HEK293 (cell line): Measurements from ENCODE around the gene MIF4GD.

ENCODE experiments used
- CTCF ChIA-PET: fragments of 350-600 bp; formaldehyde crosslinking; extraction: SDS; loops from one replicate; lab custom pipeline; 2021; ENCODE audit warnings: antibody characterized with exemption; lab: Yijun Ruan, JAX
- POLR2A ChIA-PET: fragments of 300-600 bp; formaldehyde crosslinking; extraction: SDS; loops from one replicate; lab custom pipeline; 2020; ENCODE audit warnings: antibody characterized with exemption, inconsistent platforms; lab: Yijun Ruan, JAX
- H3K27ac ChIP-seq: fragments of 200-500 bp; sonication (Bioruptor generic); 2 replicates; pipeline ENCODE4 v1.5.1; 2014; ENCODE audit warnings: low read depth, low read length, control low read depth, inconsistent platforms; ENCODE audit errors: extremely low read depth
- H3K36me3 ChIP-seq, 2 experiments: fragments of 200-500 bp in 1 of 2; sonication (Bioruptor generic) in 1 of 2; 1 replicate in 1 of 2; 2 replicates in 1 of 2; pipeline ENCODE4 v1.5.1; 2014 to 2017; ENCODE audit warnings: inconsistent platforms in 2 of 2, low read length in 2 of 2; ENCODE audit not compliant: control insufficient read depth in 2 of 2, insufficient read depth in 1 of 2
- H3K4me1 ChIP-seq: fragments of 200-500 bp; sonication (Bioruptor generic); 2 replicates; pipeline ENCODE4 v1.5.1; 2014; ENCODE audit warnings: mild to moderate bottlenecking, low read length, inconsistent platforms; ENCODE audit not compliant: control insufficient read depth, insufficient read depth
- H3K4me3 ChIP-seq: 2 replicates; pipeline ENCODE4 v1.5.1; 2011; ENCODE audit warnings: low read depth, mild to moderate bottlenecking, control low read depth, low read length, moderate library complexity
- H3K9me3 ChIP-seq: fragments of 200-500 bp; sonication (Bioruptor generic); 2 replicates; pipeline ENCODE4 v1.5.1; 2014; ENCODE audit warnings: low read depth, low read length, inconsistent platforms; ENCODE audit not compliant: control insufficient read depth, insufficient read depth
- HOXD13 ChIP-seq: sonication (generic); formaldehyde crosslinking; IDR thresholded peaks from 2 replicates; pipeline ENCODE4 v1.8.0; 2022; ENCODE audit warnings: missing genetic modification reagents, borderline replicate concordance
- OVOL3 ChIP-seq: fragments of 450-650 bp; formaldehyde crosslinking; IDR thresholded peaks from 2 replicates; pipeline ENCODE4 v1.5.1; 2016; ENCODE audit warnings: missing biosample characterization, missing genetic modification characterization
- ZBTB8A ChIP-seq: fragments of 450-650 bp; formaldehyde crosslinking; IDR thresholded peaks from 2 replicates; pipeline ENCODE4 v1.5.1; 2016; ENCODE audit warnings: missing biosample characterization, missing genetic modification characterization
- ZFP3 ChIP-seq: fragments of 450-650 bp; formaldehyde crosslinking; IDR thresholded peaks from 2 replicates; pipeline ENCODE4 v1.5.1; 2016; ENCODE audit warnings: low read depth, missing biosample characterization, missing genetic modification characterization
- ZNF121 ChIP-seq: fragments of 450-650 bp; formaldehyde crosslinking; IDR thresholded peaks from 2 replicates; pipeline ENCODE4 v1.5.1; 2016; ENCODE audit warnings: missing biosample characterization, missing genetic modification characterization
- ZNF140 ChIP-seq: fragments of 450-650 bp; formaldehyde crosslinking; IDR thresholded peaks from 2 replicates; pipeline ENCODE4 v1.5.1; 2016; ENCODE audit warnings: missing biosample characterization, missing genetic modification characterization
- ZNF146 ChIP-seq: fragments of 450-650 bp; formaldehyde crosslinking; IDR thresholded peaks from 2 replicates; pipeline ENCODE4 v1.5.1; 2016; ENCODE audit warnings: missing biosample characterization, missing genetic modification characterization
- ZNF157 ChIP-seq: fragments of 450-650 bp; formaldehyde crosslinking; IDR thresholded peaks from 2 replicates; pipeline ENCODE4 v1.5.1; 2016; ENCODE audit warnings: missing biosample characterization, missing genetic modification characterization
- ZNF202 ChIP-seq: fragments of 450-650 bp; formaldehyde crosslinking; IDR thresholded peaks from 2 replicates; pipeline ENCODE4 v1.5.1; 2016; ENCODE audit warnings: missing biosample characterization, missing genetic modification characterization, borderline replicate concordance
- ZNF548 ChIP-seq: fragments of 450-650 bp; formaldehyde crosslinking; IDR thresholded peaks from 2 replicates; pipeline ENCODE4 v1.5.1; 2016; ENCODE audit warnings: missing biosample characterization, missing genetic modification characterization
- ZNF768 ChIP-seq: fragments of 450-650 bp; formaldehyde crosslinking; IDR thresholded peaks from 2 replicates; pipeline ENCODE4 v1.5.1; 2018; ENCODE audit warnings: missing biosample characterization, mild to moderate bottlenecking, missing genetic modification characterization
- TF ChIP-seq, protein P1 (sequence below): fragments of 450-650 bp; formaldehyde crosslinking; IDR thresholded peaks from 2 replicates; pipeline ENCODE4 v1.5.1; 2016; ENCODE audit warnings: missing biosample characterization, missing genetic modification characterization
- TF ChIP-seq, protein P2 (sequence below): fragments of 450-650 bp; formaldehyde crosslinking; IDR thresholded peaks from 2 replicates; pipeline ENCODE4 v1.5.1; 2016; ENCODE audit warnings: missing biosample characterization, missing genetic modification characterization, low read depth
- TF ChIP-seq, protein P3 (sequence below): fragments of 450-650 bp; formaldehyde crosslinking; IDR thresholded peaks from 2 replicates; pipeline ENCODE4 v1.5.1; 2016; ENCODE audit warnings: missing biosample characterization, missing genetic modification characterization

Gene MIF4GD

DNA sequence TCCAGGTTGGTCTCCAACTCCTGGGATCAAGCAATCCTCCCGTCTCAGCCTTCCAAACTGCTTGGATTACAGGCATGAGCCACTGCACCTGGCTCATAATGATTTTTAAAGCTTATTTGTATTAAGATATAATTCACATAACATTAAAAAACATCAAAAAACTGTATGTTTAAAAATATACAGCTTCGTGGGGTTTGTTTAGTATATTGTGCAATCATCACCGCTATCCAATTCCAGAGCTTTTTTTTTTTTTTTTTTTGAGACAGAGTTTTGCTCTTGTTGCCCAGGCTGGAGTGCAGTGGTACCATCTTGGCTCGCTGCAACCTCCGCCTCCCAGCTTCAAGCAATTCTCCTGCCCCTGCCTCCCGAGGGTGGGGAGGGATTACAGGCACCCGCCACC lies 29.2 kb upstream of the MIF4GD start:
- TF ChIP-seq ZNF157 (no peak), ZNF140 (tag by site-specific recombination) (no peak), ZNF202 (tag by site-specific recombination) (no peak), ZNF146 (no peak), ZBTB8A (tag by site-specific recombination) (no peak), OVOL3 (tag by site-specific recombination) (no peak), HOXD13 (CRISPR knock-in tag) (no peak), ZFP3 (no peak), ZNF768 (no peak)
- TF ChIP-seq, protein P1, sequence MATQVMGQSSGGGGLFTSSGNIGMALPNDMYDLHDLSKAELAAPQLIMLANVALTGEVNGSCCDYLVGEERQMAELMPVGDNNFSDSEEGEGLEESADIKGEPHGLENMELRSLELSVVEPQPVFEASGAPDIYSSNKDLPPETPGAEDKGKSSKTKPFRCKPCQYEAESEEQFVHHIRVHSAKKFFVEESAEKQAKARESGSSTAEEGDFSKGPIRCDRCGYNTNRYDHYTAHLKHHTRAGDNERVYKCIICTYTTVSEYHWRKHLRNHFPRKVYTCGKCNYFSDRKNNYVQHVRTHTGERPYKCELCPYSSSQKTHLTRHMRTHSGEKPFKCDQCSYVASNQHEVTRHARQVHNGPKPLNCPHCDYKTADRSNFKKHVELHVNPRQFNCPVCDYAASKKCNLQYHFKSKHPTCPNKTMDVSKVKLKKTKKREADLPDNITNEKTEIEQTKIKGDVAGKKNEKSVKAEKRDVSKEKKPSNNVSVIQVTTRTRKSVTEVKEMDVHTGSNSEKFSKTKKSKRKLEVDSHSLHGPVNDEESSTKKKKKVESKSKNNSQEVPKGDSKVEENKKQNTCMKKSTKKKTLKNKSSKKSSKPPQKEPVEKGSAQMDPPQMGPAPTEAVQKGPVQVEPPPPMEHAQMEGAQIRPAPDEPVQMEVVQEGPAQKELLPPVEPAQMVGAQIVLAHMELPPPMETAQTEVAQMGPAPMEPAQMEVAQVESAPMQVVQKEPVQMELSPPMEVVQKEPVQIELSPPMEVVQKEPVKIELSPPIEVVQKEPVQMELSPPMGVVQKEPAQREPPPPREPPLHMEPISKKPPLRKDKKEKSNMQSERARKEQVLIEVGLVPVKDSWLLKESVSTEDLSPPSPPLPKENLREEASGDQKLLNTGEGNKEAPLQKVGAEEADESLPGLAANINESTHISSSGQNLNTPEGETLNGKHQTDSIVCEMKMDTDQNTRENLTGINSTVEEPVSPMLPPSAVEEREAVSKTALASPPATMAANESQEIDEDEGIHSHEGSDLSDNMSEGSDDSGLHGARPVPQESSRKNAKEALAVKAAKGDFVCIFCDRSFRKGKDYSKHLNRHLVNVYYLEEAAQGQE (tag by site-specific recombination) = no peak
- TF ChIP-seq, protein P2, sequence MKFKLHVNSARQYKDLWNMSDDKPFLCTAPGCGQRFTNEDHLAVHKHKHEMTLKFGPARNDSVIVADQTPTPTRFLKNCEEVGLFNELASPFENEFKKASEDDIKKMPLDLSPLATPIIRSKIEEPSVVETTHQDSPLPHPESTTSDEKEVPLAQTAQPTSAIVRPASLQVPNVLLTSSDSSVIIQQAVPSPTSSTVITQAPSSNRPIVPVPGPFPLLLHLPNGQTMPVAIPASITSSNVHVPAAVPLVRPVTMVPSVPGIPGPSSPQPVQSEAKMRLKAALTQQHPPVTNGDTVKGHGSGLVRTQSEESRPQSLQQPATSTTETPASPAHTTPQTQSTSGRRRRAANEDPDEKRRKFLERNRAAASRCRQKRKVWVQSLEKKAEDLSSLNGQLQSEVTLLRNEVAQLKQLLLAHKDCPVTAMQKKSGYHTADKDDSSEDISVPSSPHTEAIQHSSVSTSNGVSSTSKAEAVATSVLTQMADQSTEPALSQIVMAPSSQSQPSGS (tag by site-specific recombination) = no peak
- TF ChIP-seq, protein P3, sequence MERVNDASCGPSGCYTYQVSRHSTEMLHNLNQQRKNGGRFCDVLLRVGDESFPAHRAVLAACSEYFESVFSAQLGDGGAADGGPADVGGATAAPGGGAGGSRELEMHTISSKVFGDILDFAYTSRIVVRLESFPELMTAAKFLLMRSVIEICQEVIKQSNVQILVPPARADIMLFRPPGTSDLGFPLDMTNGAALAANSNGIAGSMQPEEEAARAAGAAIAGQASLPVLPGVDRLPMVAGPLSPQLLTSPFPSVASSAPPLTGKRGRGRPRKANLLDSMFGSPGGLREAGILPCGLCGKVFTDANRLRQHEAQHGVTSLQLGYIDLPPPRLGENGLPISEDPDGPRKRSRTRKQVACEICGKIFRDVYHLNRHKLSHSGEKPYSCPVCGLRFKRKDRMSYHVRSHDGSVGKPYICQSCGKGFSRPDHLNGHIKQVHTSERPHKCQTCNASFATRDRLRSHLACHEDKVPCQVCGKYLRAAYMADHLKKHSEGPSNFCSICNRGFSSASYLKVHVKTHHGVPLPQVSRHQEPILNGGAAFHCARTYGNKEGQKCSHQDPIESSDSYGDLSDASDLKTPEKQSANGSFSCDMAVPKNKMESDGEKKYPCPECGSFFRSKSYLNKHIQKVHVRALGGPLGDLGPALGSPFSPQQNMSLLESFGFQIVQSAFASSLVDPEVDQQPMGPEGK = no peak
- Histone ChIP-seq H3K9me3 (no peaks in the 10 kb centered on the region), H3K4me3 (no peak overlapping the region), H3K4me1 (no peaks in the 10 kb centered on the region), H3K27ac (no peak overlapping the region), H3K36me3 (no peaks in the 10 kb centered on the region; a peak in 1 of 3 replicates)
- CTCF ChIA-PET = interaction anchor here (0.8 to 1.0 kb wide), 2 partner anchors 28 to 48 kb away, joined by 3 read pairs; no protein-coding TSS in a partner anchor
- POLR2A ChIA-PET = interaction anchor here (0.6 to 1.3 kb wide), 3 partner anchors 10 to 101 kb away, joined by 3 to 8 read pairs (median 4); partner anchors contain the start of gene SLC25A19

DNA sequence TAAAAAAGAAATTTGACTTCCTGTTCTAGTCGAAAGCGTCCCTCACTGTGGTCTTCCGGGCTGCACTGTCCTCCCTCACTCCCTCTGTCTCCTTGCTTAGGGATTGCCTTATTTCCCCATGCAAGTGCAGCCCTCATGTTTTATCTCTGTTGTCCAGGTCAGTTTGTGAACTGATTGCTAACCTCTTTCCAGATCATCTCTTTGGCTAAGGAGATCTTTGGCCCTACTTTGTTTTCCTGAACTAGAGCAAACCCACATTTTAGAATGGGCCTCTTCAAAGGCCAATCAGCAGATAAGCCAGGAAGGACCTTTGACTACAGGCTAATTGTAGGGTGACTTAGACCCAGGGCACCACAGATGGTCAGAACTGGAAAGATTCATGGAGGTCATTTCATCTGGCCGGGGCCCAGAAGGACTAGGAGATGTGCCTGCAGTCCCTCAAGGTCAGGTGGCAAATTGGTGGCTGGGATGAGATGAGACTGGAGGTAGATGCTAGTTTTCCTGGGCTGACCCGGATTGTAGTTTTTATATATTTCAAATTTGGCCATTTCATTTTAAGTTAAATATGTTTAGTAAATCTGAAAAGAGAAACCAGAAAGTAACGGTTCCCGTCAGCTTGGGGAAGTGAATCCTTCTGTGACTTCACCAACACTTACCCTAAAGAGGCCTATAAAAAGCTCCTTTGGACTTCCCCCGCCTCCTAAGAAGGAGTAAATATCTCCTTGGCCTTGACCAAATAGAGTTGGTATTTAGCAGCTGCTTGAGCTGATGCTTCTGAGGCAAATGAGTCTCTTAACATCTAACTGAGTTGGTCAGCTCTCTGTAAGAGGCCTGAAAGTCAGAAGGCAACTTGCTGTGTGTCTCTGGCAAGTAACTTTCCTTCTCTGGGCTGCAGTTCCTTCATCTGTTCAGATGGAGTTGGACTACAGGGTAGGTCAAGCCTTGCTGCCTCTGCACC lies 24.4 kb upstream of the MIF4GD start:
- POLR2A ChIA-PET = interaction anchor here (0.9 kb wide), 1 partner anchor 110 kb away, joined by 10 read pairs; the partner anchor contains the start of gene GRB2
- H3K4me1 ChIP-seq = no peaks in the 10 kb centered on the region
- CTCF ChIA-PET = interaction anchor here (0.6 kb wide), 3 partner anchors 25 to 296 kb away, joined by 4 to 6 read pairs (median 6); no protein-coding TSS in a partner anchor
- no peaks in the 10 kb centered on the region; a peak in 1 of 3 replicates for H3K36me3 ChIP-seq
- TF ChIP-seq ZNF548 (no peak), ZNF121 (tag by site-specific recombination) (peak; percentile 7; the same call in 1 of the 2 replicates)
- no peaks in the 10 kb centered on the region for H3K9me3 ChIP-seq
- no peak overlapping the region for H3K27ac ChIP-seq
- no peak overlapping the region for H3K4me3 ChIP-seq
